C1 segment of cervical spinal cord (tissue), 14 donors: ENCODE results near the gene PPP1R3E.

Source experiments
- DNase-seq, 14 donors: peaks; one replicate each; lab custom pipeline; 2025; lab: John Stamatoyannopoulos, UW

PPP1R3E gene

GRCh38 chr14:23249824-23250223 lies 52.8 kb downstream of the PPP1R3E start:
- no peak for DNase-seq

- DNase-seq: no peak
Measured at GRCh38 chr14:23248601-23249000, 54.1 kb downstream of the PPP1R3E start.
